HepG2 (cell line): ENCODE data around the gene PTCD1. TPM values are rescaled to one million over a fixed set of nuclear protein-coding genes. Genes with fewer than 3 reads are reported as not detected.

Experiments used
- BCL6 ChIP-seq: IDR thresholded peaks from 2 replicates; pipeline ENCODE4 v1.6.1; 2016; ENCODE audit warnings: missing genetic modification reagents, missing compliant biosample characterization
- CEBPG ChIP-seq: IDR thresholded peaks from 2 replicates; pipeline ENCODE4 v1.6.1; 2016
- CHD4 ChIP-seq: fragments of 200-600 bp; sonication (generic); IDR thresholded peaks from 2 replicates; pipeline ENCODE4 v1.7.0; 2017; ENCODE audit warnings: mild to moderate bottlenecking, low read length, borderline replicate concordance
- FOXA3 ChIP-seq: IDR thresholded peaks from 2 replicates; pipeline ENCODE4 v1.6.1; 2016; ENCODE audit warnings: missing genetic modification reagents, missing compliant biosample characterization
- HNF4G ChIP-seq, 2 experiments: sonication (generic) in 1 of 2; formaldehyde crosslinking in 1 of 2; IDR thresholded peaks; 2 replicates each; pipeline versions ENCODE4 v1.4.0 to v1.6.1; 2011 to 2020; ENCODE audit warnings: borderline replicate concordance in 2 of 2, low read depth in 2 of 2, mild to moderate bottlenecking in 2 of 2, low read length in 1 of 2, missing genetic modification reagents in 1 of 2, moderate library complexity in 1 of 2
- MXI1 ChIP-seq: IDR thresholded peaks from 3 replicates; pipeline ENCODE4 v1.6.1; 2012; ENCODE audit warnings: low read depth, low read length, inconsistent platforms, borderline replicate concordance
- PHF21A ChIP-seq: sonication (generic); formaldehyde crosslinking; IDR thresholded peaks from 2 replicates; pipeline ENCODE4 v1.5.0; 2020; ENCODE audit warnings: mild to moderate bottlenecking, missing genetic modification reagents
- POLR2AphosphoS2 ChIP-seq: IDR thresholded peaks from 2 replicates; pipeline ENCODE4 v1.6.1; 2011; ENCODE audit warnings: low read depth, low read length, improper control_type of control experiment
- ZFAT ChIP-seq: sonication (generic); formaldehyde crosslinking; conservative IDR thresholded peaks from 2 replicates; pipeline ENCODE4 v1.8.1; 2023; ENCODE audit warnings: missing genetic modification reagents, inconsistent platforms
- ZNF317 ChIP-seq: sonication (generic); formaldehyde crosslinking; IDR thresholded peaks from 2 replicates; pipeline ENCODE4 v1.5.0; 2020; ENCODE audit warnings: mild to moderate bottlenecking, missing genetic modification reagents
- ZNF567 ChIP-seq: sonication (generic); formaldehyde crosslinking; IDR thresholded peaks from 2 replicates; pipeline ENCODE4 v1.8.1; 2023; ENCODE audit warnings: mild to moderate bottlenecking, missing genetic modification reagents, borderline replicate concordance
- ZNF879 ChIP-seq: sonication (generic); formaldehyde crosslinking; IDR thresholded peaks from 2 replicates; pipeline ENCODE4 v1.8.1; 2023; ENCODE audit warnings: missing genetic modification reagents
- polyA plus RNA-seq, 8 experiments: library from polyadenylated mRNA; depleted of rRNA in 3 of 8; stranded (reverse) in 7 of 8; unstranded in 1 of 8; fragments of >200 nt; fragmentation: Illumina TruSeq in 4 of 8; extraction: Trizol in 4 of 8; gene quantifications; 2 replicates each; pipeline versions ENCODE4 v1.2.1 to v1.2.3, GENCODE V29; 2011 to 2016; ENCODE audit warnings: low read depth in 4 of 8, missing spikeins in 1 of 8, mixed read lengths in 1 of 8; ENCODE audit not compliant: insufficient read depth in 1 of 8
- total RNA-seq, 5 experiments: library from RNA; depleted of rRNA; stranded (reverse); fragments of >200 nt; fragmentation: Illumina TruSeq; extraction: Trizol; gene quantifications; 2 replicates each; pipeline ENCODE4 v1.2.3, GENCODE V29; 2016; ENCODE audit warnings: low read depth in 1 of 5
- TF ChIP-seq, protein P1 (sequence below): sonication (generic); formaldehyde crosslinking; IDR thresholded peaks from 2 replicates; pipeline ENCODE4 v1.5.0; 2020; ENCODE audit warnings: mild to moderate bottlenecking, missing genetic modification reagents, borderline replicate concordance
- TF ChIP-seq, protein P2 (sequence below): sonication (generic); formaldehyde crosslinking; IDR thresholded peaks from 2 replicates; pipeline ENCODE4 v1.9.0; 2022; ENCODE audit warnings: low read depth, missing genetic modification reagents
- TF ChIP-seq, protein P3 (sequence below): IDR thresholded peaks from 2 replicates; pipeline ENCODE4 v1.6.1; 2016; ENCODE audit warnings: missing compliant biosample characterization, missing genetic modification reagents, borderline replicate concordance
- TF ChIP-seq, protein P4 (sequence below): sonication (generic); formaldehyde crosslinking; IDR thresholded peaks from 2 replicates; pipeline ENCODE4 v1.5.0; 2020; ENCODE audit warnings: missing genetic modification reagents

PTCD1 gene
- total and polyA plus RNA-seq, 2 of the 13 experiments (the other 11 are each of a cell fraction or from before 2014, with no cell fraction given): 3.0 to 8.4 TPM

DNA sequence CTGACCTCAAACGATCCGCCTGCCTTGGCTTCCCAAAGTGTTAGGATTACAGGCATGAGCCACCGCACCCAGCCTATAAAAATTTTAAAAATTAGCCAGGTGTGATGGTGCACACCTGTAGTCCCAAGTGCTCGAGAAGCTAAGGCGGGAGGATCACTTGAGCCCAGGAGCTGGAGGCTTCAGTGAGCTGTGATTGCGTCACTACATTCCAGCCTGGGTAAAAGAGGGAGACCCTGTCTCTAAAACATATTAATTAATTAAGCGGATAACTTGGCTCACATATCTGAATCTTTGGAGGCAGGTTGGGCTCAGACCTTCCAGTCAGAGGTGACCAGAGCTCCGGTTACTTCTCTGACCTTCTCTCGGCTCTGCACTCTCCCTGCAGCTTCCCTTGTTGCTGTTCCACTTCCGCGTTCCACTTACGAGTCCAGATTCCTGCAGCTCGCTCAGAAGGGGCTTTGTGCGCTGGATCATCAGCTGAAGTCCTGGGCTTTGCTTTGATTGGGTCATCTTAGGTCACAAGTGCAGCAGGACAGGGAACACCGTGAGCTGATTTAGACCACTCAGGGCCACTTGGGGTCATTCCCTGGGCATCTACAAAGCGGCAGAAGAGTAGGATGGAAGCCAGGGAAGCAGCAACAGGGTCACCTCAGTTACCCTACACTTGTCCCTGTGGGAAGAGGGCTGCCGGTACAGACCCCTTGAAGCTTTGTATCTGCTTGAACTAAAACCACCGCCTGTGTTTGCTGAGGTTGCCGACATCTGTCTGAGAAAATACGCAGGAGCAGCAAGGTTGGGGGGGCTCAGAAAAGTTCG, 66.1 kb downstream of the PTCD1 start (continued):
- TF ChIP-seq, protein P1, sequence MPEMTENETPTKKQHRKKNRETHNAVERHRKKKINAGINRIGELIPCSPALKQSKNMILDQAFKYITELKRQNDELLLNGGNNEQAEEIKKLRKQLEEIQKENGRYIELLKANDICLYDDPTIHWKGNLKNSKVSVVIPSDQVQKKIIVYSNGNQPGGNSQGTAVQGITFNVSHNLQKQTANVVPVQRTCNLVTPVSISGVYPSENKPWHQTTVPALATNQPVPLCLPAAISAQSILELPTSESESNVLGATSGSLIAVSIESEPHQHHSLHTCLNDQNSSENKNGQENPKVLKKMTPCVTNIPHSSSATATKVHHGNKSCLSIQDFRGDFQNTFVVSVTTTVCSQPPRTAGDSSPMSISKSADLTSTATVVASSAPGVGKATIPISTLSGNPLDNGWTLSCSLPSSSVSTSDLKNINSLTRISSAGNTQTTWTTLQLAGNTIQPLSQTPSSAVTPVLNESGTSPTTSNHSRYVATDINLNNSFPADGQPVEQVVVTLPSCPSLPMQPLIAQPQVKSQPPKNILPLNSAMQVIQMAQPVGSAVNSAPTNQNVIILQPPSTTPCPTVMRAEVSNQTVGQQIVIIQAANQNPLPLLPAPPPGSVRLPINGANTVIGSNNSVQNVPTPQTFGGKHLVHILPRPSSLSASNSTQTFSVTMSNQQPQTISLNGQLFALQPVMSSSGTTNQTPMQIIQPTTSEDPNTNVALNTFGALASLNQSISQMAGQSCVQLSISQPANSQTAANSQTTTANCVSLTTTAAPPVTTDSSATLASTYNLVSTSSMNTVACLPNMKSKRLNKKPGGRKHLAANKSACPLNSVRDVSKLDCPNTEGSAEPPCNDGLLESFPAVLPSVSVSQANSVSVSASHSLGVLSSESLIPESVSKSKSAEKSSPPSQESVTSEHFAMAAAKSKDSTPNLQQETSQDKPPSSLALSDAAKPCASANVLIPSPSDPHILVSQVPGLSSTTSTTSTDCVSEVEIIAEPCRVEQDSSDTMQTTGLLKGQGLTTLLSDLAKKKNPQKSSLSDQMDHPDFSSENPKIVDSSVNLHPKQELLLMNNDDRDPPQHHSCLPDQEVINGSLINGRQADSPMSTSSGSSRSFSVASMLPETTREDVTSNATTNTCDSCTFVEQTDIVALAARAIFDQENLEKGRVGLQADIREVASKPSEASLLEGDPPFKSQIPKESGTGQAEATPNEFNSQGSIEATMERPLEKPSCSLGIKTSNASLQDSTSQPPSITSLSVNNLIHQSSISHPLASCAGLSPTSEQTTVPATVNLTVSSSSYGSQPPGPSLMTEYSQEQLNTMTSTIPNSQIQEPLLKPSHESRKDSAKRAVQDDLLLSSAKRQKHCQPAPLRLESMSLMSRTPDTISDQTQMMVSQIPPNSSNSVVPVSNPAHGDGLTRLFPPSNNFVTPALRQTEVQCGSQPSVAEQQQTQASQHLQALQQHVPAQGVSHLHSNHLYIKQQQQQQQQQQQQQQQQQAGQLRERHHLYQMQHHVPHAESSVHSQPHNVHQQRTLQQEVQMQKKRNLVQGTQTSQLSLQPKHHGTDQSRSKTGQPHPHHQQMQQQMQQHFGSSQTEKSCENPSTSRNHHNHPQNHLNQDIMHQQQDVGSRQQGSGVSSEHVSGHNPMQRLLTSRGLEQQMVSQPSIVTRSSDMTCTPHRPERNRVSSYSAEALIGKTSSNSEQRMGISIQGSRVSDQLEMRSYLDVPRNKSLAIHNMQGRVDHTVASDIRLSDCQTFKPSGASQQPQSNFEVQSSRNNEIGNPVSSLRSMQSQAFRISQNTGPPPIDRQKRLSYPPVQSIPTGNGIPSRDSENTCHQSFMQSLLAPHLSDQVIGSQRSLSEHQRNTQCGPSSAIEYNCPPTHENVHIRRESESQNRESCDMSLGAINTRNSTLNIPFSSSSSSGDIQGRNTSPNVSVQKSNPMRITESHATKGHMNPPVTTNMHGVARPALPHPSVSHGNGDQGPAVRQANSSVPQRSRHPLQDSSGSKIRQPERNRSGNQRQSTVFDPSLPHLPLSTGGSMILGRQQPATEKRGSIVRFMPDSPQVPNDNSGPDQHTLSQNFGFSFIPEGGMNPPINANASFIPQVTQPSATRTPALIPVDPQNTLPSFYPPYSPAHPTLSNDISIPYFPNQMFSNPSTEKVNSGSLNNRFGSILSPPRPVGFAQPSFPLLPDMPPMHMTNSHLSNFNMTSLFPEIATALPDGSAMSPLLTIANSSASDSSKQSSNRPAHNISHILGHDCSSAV (CRISPR knock-in tag): no peak
- no peak for TF ChIP-seq ZFAT
- TF ChIP-seq, protein P2, sequence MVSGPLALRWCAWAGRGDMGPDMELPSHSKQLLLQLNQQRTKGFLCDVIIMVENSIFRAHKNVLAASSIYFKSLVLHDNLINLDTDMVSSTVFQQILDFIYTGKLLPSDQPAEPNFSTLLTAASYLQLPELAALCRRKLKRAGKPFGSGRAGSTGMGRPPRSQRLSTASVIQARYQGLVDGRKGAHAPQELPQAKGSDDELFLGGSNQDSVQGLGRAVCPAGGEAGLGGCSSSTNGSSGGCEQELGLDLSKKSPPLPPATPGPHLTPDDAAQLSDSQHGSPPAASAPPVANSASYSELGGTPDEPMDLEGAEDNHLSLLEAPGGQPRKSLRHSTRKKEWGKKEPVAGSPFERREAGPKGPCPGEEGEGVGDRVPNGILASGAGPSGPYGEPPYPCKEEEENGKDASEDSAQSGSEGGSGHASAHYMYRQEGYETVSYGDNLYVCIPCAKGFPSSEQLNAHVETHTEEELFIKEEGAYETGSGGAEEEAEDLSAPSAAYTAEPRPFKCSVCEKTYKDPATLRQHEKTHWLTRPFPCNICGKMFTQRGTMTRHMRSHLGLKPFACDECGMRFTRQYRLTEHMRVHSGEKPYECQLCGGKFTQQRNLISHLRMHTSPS (CRISPR knock-in tag): peak; percentile 30; the same call in 1 of the 2 replicates
- TF ChIP-seq ZNF317 (CRISPR knock-in tag): no peak
- TF ChIP-seq, protein P3, sequence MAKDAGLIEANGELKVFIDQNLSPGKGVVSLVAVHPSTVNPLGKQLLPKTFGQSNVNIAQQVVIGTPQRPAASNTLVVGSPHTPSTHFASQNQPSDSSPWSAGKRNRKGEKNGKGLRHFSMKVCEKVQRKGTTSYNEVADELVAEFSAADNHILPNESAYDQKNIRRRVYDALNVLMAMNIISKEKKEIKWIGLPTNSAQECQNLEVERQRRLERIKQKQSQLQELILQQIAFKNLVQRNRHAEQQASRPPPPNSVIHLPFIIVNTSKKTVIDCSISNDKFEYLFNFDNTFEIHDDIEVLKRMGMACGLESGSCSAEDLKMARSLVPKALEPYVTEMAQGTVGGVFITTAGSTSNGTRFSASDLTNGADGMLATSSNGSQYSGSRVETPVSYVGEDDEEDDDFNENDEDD (CRISPR knock-in tag): peak; percentile 37; the same call in 1 of the 2 replicates
- TF ChIP-seq MXI1: peak; percentile 80; the same call in 1 of the 3 replicates
- peak; percentile 61 for TF ChIP-seq BCL6 (CRISPR knock-in tag)
- TF ChIP-seq CHD4: no peak
- no peak for TF ChIP-seq ZNF567 (CRISPR knock-in tag)
- TF ChIP-seq CEBPG (CRISPR knock-in tag): peak; percentile 90
- peak; percentile 63 for TF ChIP-seq FOXA3
- TF ChIP-seq HNF4G (IDR thresholded peaks at IDR 0.05; ENCODE audit: borderline replicate concordance, low read depth, low read length): peak; percentile 61
- TF ChIP-seq HNF4G (CRISPR knock-in tag; IDR thresholded peaks at IDR 0.05; ENCODE audit: borderline replicate concordance, low read depth): peak; percentile 58; the same call in 1 of the 2 replicates
- peak; percentile 93 for TF ChIP-seq PHF21A (CRISPR knock-in tag)
- TF ChIP-seq POLR2AphosphoS2: no peak
- TF ChIP-seq, protein P4, sequence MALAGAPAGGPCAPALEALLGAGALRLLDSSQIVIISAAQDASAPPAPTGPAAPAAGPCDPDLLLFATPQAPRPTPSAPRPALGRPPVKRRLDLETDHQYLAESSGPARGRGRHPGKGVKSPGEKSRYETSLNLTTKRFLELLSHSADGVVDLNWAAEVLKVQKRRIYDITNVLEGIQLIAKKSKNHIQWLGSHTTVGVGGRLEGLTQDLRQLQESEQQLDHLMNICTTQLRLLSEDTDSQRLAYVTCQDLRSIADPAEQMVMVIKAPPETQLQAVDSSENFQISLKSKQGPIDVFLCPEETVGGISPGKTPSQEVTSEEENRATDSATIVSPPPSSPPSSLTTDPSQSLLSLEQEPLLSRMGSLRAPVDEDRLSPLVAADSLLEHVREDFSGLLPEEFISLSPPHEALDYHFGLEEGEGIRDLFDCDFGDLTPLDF (CRISPR knock-in tag): no peak
- no peak for TF ChIP-seq ZNF879 (CRISPR knock-in tag)
